Liver (tissue), 9 donors: Measurements from ENCODE around the gene NBAS. TPM values are rescaled to one million over a fixed set of nuclear protein-coding genes. Genes with fewer than 3 reads are reported as not detected.

Experiments used
- DNase-seq: peaks from one replicate; pipeline ENCODE4 v3.0.0-alpha.2; 2017; ENCODE audit warnings: low spot score
- H3K27ac ChIP-seq, 2 donors: one replicate each; pipeline ENCODE4 v1.7.0; 2013; ENCODE audit warnings: inconsistent platforms in 2 of 2, low read length in 2 of 2, control low read depth in 1 of 2, low read depth in 1 of 2, mild to moderate bottlenecking in 1 of 2
- H3K27me3 ChIP-seq, 4 donors: one replicate each; pipeline versions ENCODE4 v1.6.1 to v1.7.0; 2013; ENCODE audit warnings: low read length in 3 of 4, inconsistent platforms in 1 of 4, mild to moderate bottlenecking in 1 of 4, moderate library complexity in 1 of 4; ENCODE audit not compliant: control insufficient read depth in 4 of 4, insufficient read depth in 4 of 4
- H3K36me3 ChIP-seq, 4 donors: one replicate each; pipeline versions ENCODE4 v1.6.1 to v1.7.0; 2013; ENCODE audit warnings: low read length in 3 of 4, mild to moderate bottlenecking in 3 of 4, low read depth in 1 of 4, moderate library complexity in 1 of 4; ENCODE audit not compliant: control insufficient read depth in 4 of 4, insufficient read depth in 3 of 4
- H3K4me1 ChIP-seq, 4 donors: one replicate each; pipeline versions ENCODE4 v1.6.1 to v1.7.0; 2013; ENCODE audit warnings: low read length in 3 of 4, mild to moderate bottlenecking in 3 of 4, moderate library complexity in 1 of 4; ENCODE audit not compliant: control insufficient read depth in 4 of 4, insufficient read depth in 4 of 4
- H3K4me3 ChIP-seq, 3 donors: one replicate each; pipeline versions ENCODE4 v1.6.1 to v1.7.0; 2013; ENCODE audit warnings: low read length in 3 of 3, control low read depth in 1 of 3, low read depth in 1 of 3, mild to moderate bottlenecking in 1 of 3
- H3K9ac ChIP-seq, 2 donors: one replicate each; pipeline ENCODE4 v1.7.0; 2013; ENCODE audit warnings: low read length in 2 of 2, mild to moderate bottlenecking in 2 of 2, moderate library complexity in 2 of 2, control low read depth in 1 of 2, low read depth in 1 of 2
- H3K9me3 ChIP-seq, 4 donors: one replicate each; pipeline versions ENCODE4 v1.6.1 to v1.7.0; 2013; ENCODE audit warnings: low read length in 3 of 4; ENCODE audit not compliant: control insufficient read depth in 4 of 4
- EGR1 ChIP-seq, 2 donors: IDR thresholded peaks; 2 replicates each; pipeline ENCODE4 v1.6.1; 2016 to 2018; ENCODE audit warnings: antibody characterized with exemption in 2 of 2, low read depth in 2 of 2
- GABPA ChIP-seq, 2 donors: IDR thresholded peaks in 1 of 2; conservative IDR thresholded peaks in 1 of 2; 2 replicates each; pipeline ENCODE4 v1.6.1; 2016; ENCODE audit warnings: antibody characterized with exemption in 2 of 2, mild to moderate bottlenecking in 1 of 2, moderate library complexity in 1 of 2
- HNF4G ChIP-seq: IDR thresholded peaks from 2 replicates; pipeline ENCODE4 v1.6.1; 2016; ENCODE audit warnings: antibody characterized with exemption
- JUND ChIP-seq, 2 donors: IDR thresholded peaks; 2 replicates each; pipeline ENCODE4 v1.6.1; 2016; ENCODE audit warnings: antibody characterized with exemption in 2 of 2
- MAX ChIP-seq: IDR thresholded peaks from 2 replicates; pipeline ENCODE4 v1.6.1; 2016; ENCODE audit warnings: antibody characterized with exemption
- REST ChIP-seq: IDR thresholded peaks from 2 replicates; pipeline ENCODE4 v1.6.1; 2016; ENCODE audit warnings: antibody characterized with exemption, mild to moderate bottlenecking
- SP1 ChIP-seq: IDR thresholded peaks from 2 replicates; pipeline ENCODE4 v1.6.1; 2018; ENCODE audit warnings: antibody characterized with exemption, mild to moderate bottlenecking
- TAF1 ChIP-seq: conservative IDR thresholded peaks from 2 replicates; pipeline ENCODE4 v1.6.1; 2016; ENCODE audit warnings: antibody characterized with exemption, mild to moderate bottlenecking
- ZBTB33 ChIP-seq: IDR thresholded peaks from 2 replicates; pipeline ENCODE4 v1.6.1; 2016; ENCODE audit warnings: antibody characterized with exemption
- WGBS: extraction: QIAGEN DNeasy Blood & Tissue Kit; methylation state at CpG from one replicate; pipeline ENCODE4 v1.1.7; 2013; 5-methylcytosine and 5-hydroxymethylcytosine counted together
- polyA plus RNA-seq, 2 donors: library from polyadenylated mRNA; stranded (reverse) in 1 of 2; unstranded in 1 of 2; fragments of 200-250 nt in 1 of 2; fragments of >200 nt in 1 of 2; fragmentation: Nextera tagmentation in 1 of 2; extraction: Ambion mirVana in 1 of 2; gene quantifications; one replicate each; pipeline versions ENCODE4 v1.2.1 to v1.2.3, GENCODE V29; 2013 to 2015
- total RNA-seq, 2 donors: library from RNA; depleted of rRNA; stranded (reverse); fragments of >200 nt; gene quantifications; one replicate each; pipeline ENCODE4 v1.2.3, GENCODE V29; 2014
- donor health status: healthy.
- donor health status: healthy.
- donor health status: healthy.
- donor health status: healthy.
- donor health status: healthy.

The NBAS gene
- total and polyA plus RNA-seq, 4 donors, result 10.5 to 40.0 (median 18.9) TPM

- H3K36me3 ChIP-seq, result no peaks in the 10 kb centered on the region
- no peak for DNase-seq
- H3K27ac ChIP-seq, result no peak overlapping the region
- 87% methylated on average over 6 of the region's 6 CpGs for WGBS
- TF ChIP-seq REST, result no peak
- no peak for TF ChIP-seq HNF4G
- TF ChIP-seq MAX, result no peak
- no peak for TF ChIP-seq EGR1 (IDR thresholded peaks at IDR 0.05; ENCODE audit: low read depth in 2 of 2)
- TF ChIP-seq GABPA (IDR thresholded peaks at IDR 0.05 in 1 of 2, conservative IDR thresholded peaks at IDR 0.05 in 1 of 2), result no peak
- TF ChIP-seq SP1, result no peak
- TF ChIP-seq ZBTB33, result no peak
- TF ChIP-seq JUND (IDR thresholded peaks at IDR 0.05), result no peak
- no peak overlapping the region for H3K9ac ChIP-seq
- H3K4me1 ChIP-seq, result no peaks in the 10 kb centered on the region
- no peak overlapping the region for H3K4me3 ChIP-seq
- no peaks in the 10 kb centered on the region for H3K9me3 ChIP-seq
- H3K27me3 ChIP-seq, result no peaks in the 10 kb centered on the region
Measured at GRCh38 chr2:15146960-15147359, 414.2 kb downstream of the NBAS start.

GRCh38 chr2:15145919-15146318, 415.2 kb downstream of the NBAS start:
- H3K9me3 ChIP-seq, result no peaks in the 10 kb centered on the region
- WGBS, result 93% methylated on average over 3 of the region's 3 CpGs
- H3K27ac ChIP-seq, result no peak overlapping the region
- TF ChIP-seq TAF1 (no peak), ZBTB33 (no peak)
- H3K36me3 ChIP-seq, result no peaks in the 10 kb centered on the region
- H3K4me1 ChIP-seq, result no peaks in the 10 kb centered on the region
- H3K9ac ChIP-seq, result no peak overlapping the region
- H3K27me3 ChIP-seq, result no peaks in the 10 kb centered on the region
- DNase-seq, result no peak
- no peak overlapping the region for H3K4me3 ChIP-seq
